Measurements from ENCODE around the gene TRRAP. TPM values are rescaled to one million over a fixed set of nuclear protein-coding genes. Genes with fewer than 3 reads are reported as not detected.
A peak's percentile ranks its signal among the peaks of the same experiment; 100 is the strongest.

The TRRAP gene
- total RNA-seq, 1 donor from 2014 or later: 39.3 TPM

GRCh38 chr7:98875501-98875900 lies 2.8 kb upstream of the TRRAP start:
- intact Hi-C loops (cut with DNase I): no loop called here
- H3K4me3 ChIP-seq: no peak overlapping the region
- no peak overlapping the region for H3K27ac ChIP-seq
- no peaks in the 10 kb centered on the region for H3K36me3 ChIP-seq
- peaks cover 24% of the 10 kb centered on the region for H3K4me1 ChIP-seq
- no peaks in the 10 kb centered on the region for H3K27me3 ChIP-seq
- H3K9me3 ChIP-seq: no peaks in the 10 kb centered on the region
- TF ChIP-seq, protein P1, sequence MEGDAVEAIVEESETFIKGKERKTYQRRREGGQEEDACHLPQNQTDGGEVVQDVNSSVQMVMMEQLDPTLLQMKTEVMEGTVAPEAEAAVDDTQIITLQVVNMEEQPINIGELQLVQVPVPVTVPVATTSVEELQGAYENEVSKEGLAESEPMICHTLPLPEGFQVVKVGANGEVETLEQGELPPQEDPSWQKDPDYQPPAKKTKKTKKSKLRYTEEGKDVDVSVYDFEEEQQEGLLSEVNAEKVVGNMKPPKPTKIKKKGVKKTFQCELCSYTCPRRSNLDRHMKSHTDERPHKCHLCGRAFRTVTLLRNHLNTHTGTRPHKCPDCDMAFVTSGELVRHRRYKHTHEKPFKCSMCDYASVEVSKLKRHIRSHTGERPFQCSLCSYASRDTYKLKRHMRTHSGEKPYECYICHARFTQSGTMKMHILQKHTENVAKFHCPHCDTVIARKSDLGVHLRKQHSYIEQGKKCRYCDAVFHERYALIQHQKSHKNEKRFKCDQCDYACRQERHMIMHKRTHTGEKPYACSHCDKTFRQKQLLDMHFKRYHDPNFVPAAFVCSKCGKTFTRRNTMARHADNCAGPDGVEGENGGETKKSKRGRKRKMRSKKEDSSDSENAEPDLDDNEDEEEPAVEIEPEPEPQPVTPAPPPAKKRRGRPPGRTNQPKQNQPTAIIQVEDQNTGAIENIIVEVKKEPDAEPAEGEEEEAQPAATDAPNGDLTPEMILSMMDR (IDR thresholded peaks at IDR 0.05): no peak
- no peak for TF ChIP-seq POLR2A (IDR thresholded peaks at IDR 0.05)
- TF ChIP-seq POLR2AphosphoS5 (IDR thresholded peaks at IDR 0.05; ENCODE audit: insufficient read depth in 1 of 2, low read depth in 1 of 2): no peak
- no peak for DNase-seq (ENCODE audit: extremely low spot score in 2 of 2)

DNA sequence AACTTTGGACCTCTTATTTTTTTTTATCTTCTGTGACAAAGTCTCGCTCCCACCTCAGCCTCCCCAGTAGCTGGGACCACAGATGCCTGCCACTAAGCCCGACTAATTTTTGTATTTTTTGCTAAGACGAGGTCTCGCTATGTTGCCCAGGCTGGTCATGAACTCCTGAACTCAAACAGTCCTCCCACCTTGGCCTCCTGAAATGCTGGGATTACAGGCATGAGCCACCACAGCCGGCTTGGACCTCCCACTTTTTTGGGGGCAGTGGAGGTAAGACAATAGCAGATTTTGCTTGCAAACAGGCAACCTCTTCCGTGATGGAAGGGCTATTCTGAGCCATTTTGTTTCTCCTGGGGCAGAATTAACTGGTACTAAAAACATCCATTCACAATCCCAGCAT lies 1.2 kb upstream of the TRRAP start:
- peaks cover 18% of the 10 kb centered on the region for H3K4me1 ChIP-seq
- H3K9me3 ChIP-seq: no peaks in the 10 kb centered on the region
- no peaks in the 10 kb centered on the region for H3K27me3 ChIP-seq
- no peak overlapping the region for H3K27ac ChIP-seq
- TF ChIP-seq, protein P1 (IDR thresholded peaks at IDR 0.05): no peak
- TF ChIP-seq POLR2A (IDR thresholded peaks at IDR 0.05): no peak
- TF ChIP-seq POLR2AphosphoS5 (IDR thresholded peaks at IDR 0.05; ENCODE audit: insufficient read depth in 1 of 2, low read depth in 1 of 2): no peak
- H3K4me3 ChIP-seq: no peak overlapping the region
- H3K36me3 ChIP-seq: peaks cover 0 to 5% of the 10 kb centered on the region in 2 donors
- no peak for DNase-seq (ENCODE audit: extremely low spot score in 2 of 2)
- intact Hi-C loops (cut with DNase I): no loop called here

- no peak for DNase-seq (ENCODE audit: extremely low spot score in 2 of 2)
- intact Hi-C loops (cut with DNase I): no loop called here
- Histone ChIP-seq H3K4me3 (peak overlapping the region; percentile 88 to 93), H3K9me3 (no peaks in the 10 kb centered on the region), H3K36me3 (peaks cover 0 to 12% of the 10 kb centered on the region in 2 donors), H3K4me1 (peaks cover 18% of the 10 kb centered on the region), H3K27ac (peak overlapping the region; percentile 77), H3K27me3 (no peaks in the 10 kb centered on the region)
- TF ChIP-seq POLR2A (IDR thresholded peaks at IDR 0.05) (no peak), POLR2AphosphoS5 (IDR thresholded peaks at IDR 0.05; ENCODE audit: insufficient read depth in 1 of 2, low read depth in 1 of 2) (no peak)
- TF ChIP-seq, protein P1 (IDR thresholded peaks at IDR 0.05): no peak
Measured at GRCh38 chr7:98877692-98878364, 504 bp upstream of the TRRAP start.

DNA sequence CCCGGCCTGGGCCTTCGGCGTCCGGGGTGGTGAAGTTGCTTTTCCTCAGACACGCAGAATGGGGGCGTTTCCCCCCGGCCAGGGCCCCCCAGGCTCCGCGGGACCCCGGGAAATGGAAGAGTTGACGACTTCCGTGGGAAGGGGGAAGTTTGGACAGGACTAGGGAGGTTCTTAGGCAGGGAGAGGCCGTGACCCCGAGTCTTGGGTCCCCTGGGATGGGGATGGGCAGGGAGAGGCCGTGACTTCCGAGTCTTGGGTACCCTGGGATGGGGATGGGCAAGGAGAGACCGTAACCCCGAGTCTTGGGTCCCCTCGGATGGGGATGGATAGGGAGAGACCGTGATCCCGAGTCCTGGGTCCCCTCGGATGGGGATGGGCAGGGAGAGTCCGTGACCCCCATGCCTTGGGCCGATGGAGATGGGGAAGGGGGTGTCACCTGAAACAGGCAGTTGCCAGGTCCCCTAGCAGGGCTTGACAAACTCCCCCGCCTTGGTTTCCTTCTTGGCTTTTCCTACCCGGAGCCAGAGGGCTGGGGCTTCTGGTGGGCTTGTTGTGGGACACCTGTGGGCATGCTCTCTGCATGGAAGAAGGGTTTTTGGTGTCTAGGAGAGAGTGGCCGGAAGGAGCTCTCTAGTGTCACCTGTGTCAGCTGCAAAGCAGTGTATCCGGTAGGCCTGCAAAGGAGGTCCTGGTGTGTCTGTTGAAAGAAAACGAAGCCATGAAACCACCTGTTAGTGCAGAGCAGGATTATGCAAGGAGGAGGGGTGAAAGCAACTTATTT lies 1.1 kb downstream of the TRRAP start:
- intact Hi-C loops (cut with DNase I): no loop called here
- Histone ChIP-seq H3K9me3 (no peaks in the 10 kb centered on the region), H3K4me3 (peak overlapping the region; percentile 88 to 93), H3K27me3 (no peaks in the 10 kb centered on the region), H3K27ac (peak overlapping the region; percentile 77), H3K4me1 (peaks cover 18% of the 10 kb centered on the region), H3K36me3 (peaks cover 0 to 25% of the 10 kb centered on the region in 2 donors)
- DNase-seq (ENCODE audit: extremely low spot score in 2 of 2): no peak
- TF ChIP-seq POLR2AphosphoS5 (IDR thresholded peaks at IDR 0.05; ENCODE audit: insufficient read depth in 1 of 2, low read depth in 1 of 2) (no peak), POLR2A (IDR thresholded peaks at IDR 0.05) (no peak)
- TF ChIP-seq, protein P1 (IDR thresholded peaks at IDR 0.05): no peak

DNA sequence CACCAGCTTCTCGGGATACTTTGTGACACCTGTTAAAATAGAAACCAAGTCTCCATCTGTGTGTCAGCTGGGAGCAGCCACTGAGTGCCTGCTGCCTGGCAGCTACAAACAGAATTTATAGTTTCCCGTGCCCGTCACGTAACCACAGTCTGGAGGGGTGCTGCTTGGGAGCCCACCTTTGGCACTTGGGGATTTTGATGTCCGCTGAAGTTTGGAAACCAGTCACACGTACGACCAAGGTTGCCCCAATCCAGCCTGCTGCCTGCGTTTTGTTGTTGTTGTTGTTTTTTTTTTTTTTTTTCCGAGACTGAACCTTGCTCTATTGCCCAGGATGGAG lies 1.6 kb downstream of the TRRAP start:
- H3K4me3 ChIP-seq: peak overlapping the region in 1 of 2 donors; percentile 93
- no peaks in the 10 kb centered on the region for H3K9me3 ChIP-seq
- no peaks in the 10 kb centered on the region for H3K27me3 ChIP-seq
- peak overlapping the region; percentile 77 for H3K27ac ChIP-seq
- intact Hi-C loops (cut with DNase I): no loop called here
- TF ChIP-seq, protein P1 (IDR thresholded peaks at IDR 0.05): no peak
- no peak for TF ChIP-seq POLR2AphosphoS5 (IDR thresholded peaks at IDR 0.05; ENCODE audit: insufficient read depth in 1 of 2, low read depth in 1 of 2)
- TF ChIP-seq POLR2A (IDR thresholded peaks at IDR 0.05): no peak
- no peak for DNase-seq (ENCODE audit: extremely low spot score in 2 of 2)
- peaks cover 18% of the 10 kb centered on the region for H3K4me1 ChIP-seq
- H3K36me3 ChIP-seq: peaks cover 0 to 25% of the 10 kb centered on the region in 2 donors

Data from vagina (tissue), 2 donors.